Fibroblast of lung (primary cell): ENCODE results near the gene AFG3L2. TPM values are rescaled to one million over a fixed set of nuclear protein-coding genes. Genes with fewer than 3 reads are reported as not detected.

Source experiments
- DNase-seq, 2 donors: peaks; one replicate each; pipeline versions ENCODE4 v3.0.0 to v3.0.0-alpha.2; 2010; ENCODE audit warnings: low read depth in 2 of 2
- H2AFZ ChIP-seq: 2 replicates; pipeline ENCODE4 v1.5.1; 2012; ENCODE audit warnings: low read length, control low read depth, inconsistent platforms
- H3K27ac ChIP-seq: 2 replicates; pipeline ENCODE4 v1.5.1; 2011; ENCODE audit warnings: low read length, control low read depth; ENCODE audit not compliant: insufficient read depth
- H3K27me3 ChIP-seq: 2 replicates; pipeline ENCODE4 v1.5.1; 2011; ENCODE audit warnings: mild to moderate bottlenecking, low read length; ENCODE audit not compliant: control insufficient read depth, insufficient read depth
- H3K36me3 ChIP-seq: 2 replicates; pipeline ENCODE4 v1.5.1; 2011; ENCODE audit warnings: low read length; ENCODE audit not compliant: control insufficient read depth, insufficient read depth
- H3K4me1 ChIP-seq: 2 replicates; pipeline ENCODE4 v1.5.1; 2011; ENCODE audit warnings: low read length; ENCODE audit not compliant: control insufficient read depth, insufficient read depth; ENCODE audit errors: extremely low read depth
- H3K4me2 ChIP-seq: 2 replicates; pipeline ENCODE4 v1.5.1; 2011; ENCODE audit warnings: low read length, control low read depth; ENCODE audit not compliant: insufficient read depth; ENCODE audit errors: extremely low read depth
- H3K4me3 ChIP-seq, 4 experiments: fragments of 200-600 bp in 1 of 4; sonication (generic) in 1 of 4; replicated peaks in 1 of 4; 2 replicates each; pipeline ENCODE4 v1.5.1; 2011 to 2016; ENCODE audit warnings: low read length in 4 of 4, low read depth in 3 of 4, mild to moderate bottlenecking in 3 of 4, control low read depth in 2 of 4, inconsistent platforms in 1 of 4, mixed read lengths in 1 of 4; ENCODE audit not compliant: insufficient read depth in 1 of 4; ENCODE audit errors: control extremely low read depth in 1 of 4
- H3K79me2 ChIP-seq: 2 replicates; pipeline ENCODE4 v1.5.1; 2012; ENCODE audit warnings: mild to moderate bottlenecking, low read length, inconsistent platforms; ENCODE audit not compliant: control insufficient read depth, insufficient read depth
- H3K9ac ChIP-seq: 2 replicates; pipeline ENCODE4 v1.5.1; 2011; ENCODE audit warnings: mild to moderate bottlenecking, low read length, control low read depth; ENCODE audit not compliant: insufficient read depth
- H3K9me3 ChIP-seq: 2 replicates; pipeline ENCODE4 v1.5.1; 2012; ENCODE audit warnings: low read depth, low read length; ENCODE audit not compliant: control insufficient read depth, insufficient read depth
- H4K20me1 ChIP-seq: 2 replicates; pipeline ENCODE4 v1.5.1; 2011; ENCODE audit warnings: low read length; ENCODE audit not compliant: control insufficient read depth, insufficient read depth; ENCODE audit errors: extremely low read depth
- CTCF ChIP-seq, 2 donors: IDR thresholded peaks in 1 of 2; conservative IDR thresholded peaks in 1 of 2; 1 replicate in 1 of 2; 2 replicates in 1 of 2; pipeline ENCODE4 v1.5.1; 2011 to 2012; ENCODE audit warnings: low read length in 2 of 2, control low read depth in 1 of 2, inconsistent platforms in 1 of 2, low read depth in 1 of 2, mild to moderate bottlenecking in 1 of 2
- EZH2 ChIP-seq: IDR thresholded peaks from 2 replicates; pipeline ENCODE4 v1.5.1; 2012; ENCODE audit warnings: low read length, control low read depth, mild to moderate bottlenecking; ENCODE audit errors: missing control alignments
- polyA plus RNA-seq, 2 donors: library from polyadenylated mRNA; depleted of rRNA in 1 of 2; stranded (reverse) in 1 of 2; unstranded in 1 of 2; fragments of >200 nt; gene quantifications; 2 replicates each; pipeline ENCODE4 v1.2.1, GENCODE V29; 2011 to 2012; ENCODE audit warnings: missing spikeins in 1 of 2
- total RNA-seq: library from RNA; depleted of rRNA; stranded (reverse); fragments of >200 nt; gene quantifications from 2 replicates; pipeline ENCODE4 v1.2.1, GENCODE V29; 2014

Gene AFG3L2
- total and polyA plus RNA-seq, 2 donors (not counting 1 experiment from before 2014, with no cell fraction given) = 38.3 to 41.0 TPM

GRCh38 chr18:12366784-12367183, 10.2 kb downstream of the AFG3L2 start:
- no peaks in the 10 kb centered on the region for H3K9me3 ChIP-seq
- no peaks in the 10 kb centered on the region for H3K4me1 ChIP-seq
- H3K36me3 ChIP-seq = peaks cover 17% of the 10 kb centered on the region
- no peaks in the 10 kb centered on the region for H4K20me1 ChIP-seq
- no peak for DNase-seq
- H3K79me2 ChIP-seq = peaks cover 14% of the 10 kb centered on the region
- no peaks in the 10 kb centered on the region for H3K27me3 ChIP-seq
- no peak overlapping the region for H3K27ac ChIP-seq
- H2AFZ ChIP-seq = no peak overlapping the region
- H3K9ac ChIP-seq = no peak overlapping the region
- no peak overlapping the region for H3K4me2 ChIP-seq
- H3K4me3 ChIP-seq = no peak overlapping the region
- no peak for TF ChIP-seq CTCF (conservative IDR thresholded peaks at IDR 0.05 in 1 of 2, IDR thresholded peaks at IDR 0.05 in 1 of 2; ENCODE audit: low read depth in 1 of 2, low read length in 2 of 2)
- no peak for TF ChIP-seq EZH2

- H3K27me3 ChIP-seq = no peaks in the 10 kb centered on the region
- TF ChIP-seq EZH2 = no peak
- TF ChIP-seq CTCF (conservative IDR thresholded peaks at IDR 0.05 in 1 of 2, IDR thresholded peaks at IDR 0.05 in 1 of 2; ENCODE audit: low read depth in 1 of 2, low read length in 2 of 2) = no peak
- peaks cover 17% of the 10 kb centered on the region for H3K36me3 ChIP-seq
- no peak for DNase-seq
- H3K27ac ChIP-seq = no peak overlapping the region
- no peak overlapping the region for H3K4me2 ChIP-seq
- no peaks in the 10 kb centered on the region for H3K4me1 ChIP-seq
- H4K20me1 ChIP-seq = no peaks in the 10 kb centered on the region
- H3K79me2 ChIP-seq = peaks cover 10% of the 10 kb centered on the region
- H3K9me3 ChIP-seq = no peaks in the 10 kb centered on the region
- H3K4me3 ChIP-seq = no peak overlapping the region
- H2AFZ ChIP-seq = no peak overlapping the region
- no peak overlapping the region for H3K9ac ChIP-seq
Observed at GRCh38 chr18:12366379-12366778, 10.6 kb downstream of the AFG3L2 start.

GRCh38 chr18:12362473-12363174, 14.4 kb downstream of the AFG3L2 start:
- Histone ChIP-seq H3K79me2 (no peaks in the 10 kb centered on the region), H3K9ac (no peak overlapping the region), H3K36me3 (peaks cover 18% of the 10 kb centered on the region), H3K4me3 (no peak overlapping the region), H3K4me2 (no peak overlapping the region), H3K9me3 (no peaks in the 10 kb centered on the region), H3K27me3 (no peaks in the 10 kb centered on the region), H3K27ac (no peak overlapping the region), H4K20me1 (no peaks in the 10 kb centered on the region), H2AFZ (no peak overlapping the region), H3K4me1 (no peaks in the 10 kb centered on the region)
- no peak for DNase-seq
- no peak for TF ChIP-seq EZH2
- TF ChIP-seq CTCF (conservative IDR thresholded peaks at IDR 0.05 in 1 of 2, IDR thresholded peaks at IDR 0.05 in 1 of 2; ENCODE audit: low read depth in 1 of 2, low read length in 2 of 2) = no peak
